Measurements from ENCODE around the gene PPP1R12A.

DNA sequence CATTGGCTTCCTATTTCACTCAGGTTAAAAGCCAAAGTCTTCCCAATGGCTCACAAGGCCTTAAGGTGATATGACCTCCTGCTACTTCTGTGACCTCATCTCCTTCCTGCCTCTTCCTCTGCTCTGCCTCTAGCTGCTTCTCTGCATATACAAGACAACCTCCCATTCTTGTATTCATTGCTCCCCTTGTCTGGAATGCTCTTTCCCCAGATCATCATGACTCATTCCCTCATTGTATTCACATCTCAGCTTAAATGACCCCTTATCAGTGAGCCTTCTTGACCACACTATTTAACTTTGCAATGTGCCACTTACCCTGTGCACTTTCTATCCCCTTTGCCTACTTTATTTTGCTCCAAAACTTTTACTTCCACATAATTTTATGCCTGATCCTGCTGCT is 90.2 kb downstream of the PPP1R12A start:
- TF ChIP-seq, protein P1, sequence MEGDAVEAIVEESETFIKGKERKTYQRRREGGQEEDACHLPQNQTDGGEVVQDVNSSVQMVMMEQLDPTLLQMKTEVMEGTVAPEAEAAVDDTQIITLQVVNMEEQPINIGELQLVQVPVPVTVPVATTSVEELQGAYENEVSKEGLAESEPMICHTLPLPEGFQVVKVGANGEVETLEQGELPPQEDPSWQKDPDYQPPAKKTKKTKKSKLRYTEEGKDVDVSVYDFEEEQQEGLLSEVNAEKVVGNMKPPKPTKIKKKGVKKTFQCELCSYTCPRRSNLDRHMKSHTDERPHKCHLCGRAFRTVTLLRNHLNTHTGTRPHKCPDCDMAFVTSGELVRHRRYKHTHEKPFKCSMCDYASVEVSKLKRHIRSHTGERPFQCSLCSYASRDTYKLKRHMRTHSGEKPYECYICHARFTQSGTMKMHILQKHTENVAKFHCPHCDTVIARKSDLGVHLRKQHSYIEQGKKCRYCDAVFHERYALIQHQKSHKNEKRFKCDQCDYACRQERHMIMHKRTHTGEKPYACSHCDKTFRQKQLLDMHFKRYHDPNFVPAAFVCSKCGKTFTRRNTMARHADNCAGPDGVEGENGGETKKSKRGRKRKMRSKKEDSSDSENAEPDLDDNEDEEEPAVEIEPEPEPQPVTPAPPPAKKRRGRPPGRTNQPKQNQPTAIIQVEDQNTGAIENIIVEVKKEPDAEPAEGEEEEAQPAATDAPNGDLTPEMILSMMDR (IDR thresholded peaks at IDR 0.05; ENCODE audit: low read depth, low read length), result no peak
- no peak for TF ChIP-seq POLR2A (IDR thresholded peaks at IDR 0.05; ENCODE audit: extremely low read depth, insufficient read length)
- TF ChIP-seq, protein P2, sequence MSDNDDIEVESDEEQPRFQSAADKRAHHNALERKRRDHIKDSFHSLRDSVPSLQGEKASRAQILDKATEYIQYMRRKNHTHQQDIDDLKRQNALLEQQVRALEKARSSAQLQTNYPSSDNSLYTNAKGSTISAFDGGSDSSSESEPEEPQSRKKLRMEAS (IDR thresholded peaks at IDR 0.05; ENCODE audit: low read depth, low read length), result no peak
